Stimulated activated naive CD4-positive, alpha-beta T cell treated with Interleukin-2 at 50 U/mL for 16 hours (primary cell): ENCODE measurements around the gene SNX30.

Source experiments
- DNase-seq: peaks from one replicate; lab custom pipeline; 2025; lab: John Stamatoyannopoulos, UW

SNX30 gene

DNA sequence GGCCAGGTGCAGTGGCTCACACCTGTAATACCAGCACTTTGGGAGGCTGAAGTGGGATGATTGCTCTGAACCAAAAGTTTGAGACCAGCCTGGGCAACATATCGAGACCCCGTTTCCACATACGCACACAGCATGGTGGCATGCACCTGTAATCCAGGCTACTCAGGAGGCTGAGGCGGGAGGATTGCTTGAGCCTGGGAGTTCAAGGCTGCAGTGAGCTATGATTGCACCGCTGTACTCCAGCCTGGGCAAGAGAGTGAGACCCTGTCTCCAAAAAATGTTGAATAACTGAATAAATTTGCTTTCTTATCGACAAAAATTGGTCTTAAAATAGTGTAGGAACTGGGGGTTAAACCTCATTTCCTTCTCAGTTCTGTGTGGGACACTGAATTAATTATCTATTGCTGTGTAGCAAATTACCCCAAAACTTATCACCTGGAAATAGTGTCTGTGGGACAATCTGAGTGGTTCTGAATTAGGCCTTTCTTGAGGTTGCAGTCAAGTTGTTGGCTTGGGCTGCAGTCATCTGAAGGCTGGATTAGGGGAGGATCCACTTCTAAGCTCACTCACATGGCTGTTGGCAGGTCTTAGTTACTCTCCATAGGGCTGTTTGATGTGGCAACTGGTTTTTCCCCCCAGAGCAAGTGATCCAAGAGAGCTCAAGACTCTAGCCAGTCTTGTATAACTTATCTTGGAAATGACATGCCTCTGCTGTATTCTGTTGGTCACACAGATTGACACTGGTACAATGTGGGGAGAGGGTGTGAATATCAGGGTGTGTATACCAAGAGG is 2.0 kb downstream of the SNX30 start:
- no peak for DNase-seq

DNA sequence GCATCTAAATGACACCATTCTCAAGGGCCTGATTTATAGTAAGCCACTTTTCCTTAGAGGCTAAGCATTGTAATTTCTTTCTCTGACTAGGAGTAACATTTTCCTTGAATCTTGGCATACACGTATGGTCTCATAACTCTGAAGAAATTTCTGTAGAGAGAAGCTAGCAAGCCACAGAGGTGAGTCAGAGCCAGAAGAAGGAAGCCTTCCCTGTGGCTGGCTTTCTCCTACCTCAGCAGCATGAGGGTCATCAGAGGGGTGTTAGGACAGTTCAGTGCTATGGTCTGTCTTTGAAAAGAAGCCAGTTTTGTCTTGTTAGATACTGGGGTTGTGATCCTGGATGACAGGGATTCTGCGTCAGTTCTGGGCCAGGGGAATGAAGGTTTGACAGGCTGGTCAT is 3.2 kb downstream of the SNX30 start:
- DNase-seq = no peak

DNA sequence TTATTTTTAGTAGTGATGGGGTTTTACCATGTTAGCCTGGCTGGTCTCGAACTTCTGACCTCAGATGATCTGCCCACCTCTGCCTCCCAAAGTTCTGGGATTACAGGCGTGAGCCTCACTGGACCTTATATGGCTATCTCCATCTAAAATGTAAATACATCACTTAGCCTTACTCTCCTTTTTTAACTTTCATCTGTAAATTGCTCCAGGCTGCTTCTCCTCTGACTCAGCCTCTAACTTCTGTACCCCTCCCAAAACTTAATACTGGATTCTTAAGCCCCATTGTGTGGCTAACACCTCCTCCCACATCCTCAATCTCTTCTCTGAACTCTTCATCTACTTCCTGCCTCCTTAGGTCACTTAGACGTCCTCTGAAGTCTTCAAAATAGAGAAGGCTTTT is 4.0 kb downstream of the SNX30 start:
- DNase-seq = peak; percentile 2

DNA sequence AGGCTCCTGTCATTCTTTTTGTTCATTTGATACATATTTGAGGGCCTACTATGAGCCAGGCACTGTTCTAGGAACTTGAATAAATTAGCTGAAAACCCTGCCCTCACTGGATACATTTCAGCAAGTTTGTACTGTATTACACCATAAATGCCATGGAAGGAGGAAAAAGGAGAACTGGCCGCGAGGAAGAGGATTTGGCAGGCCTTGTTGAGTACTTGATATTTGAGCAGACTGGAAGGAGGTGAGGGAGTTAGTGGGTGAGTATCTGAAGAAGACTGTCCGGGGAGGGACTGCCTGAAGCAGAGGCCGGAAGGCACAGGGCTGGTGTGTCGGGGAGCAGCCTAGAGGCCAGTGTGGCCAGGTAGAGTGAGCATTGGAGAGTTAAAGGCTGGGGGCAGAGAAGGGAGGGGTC is 4.5 kb downstream of the SNX30 start:
- no peak for DNase-seq

DNA sequence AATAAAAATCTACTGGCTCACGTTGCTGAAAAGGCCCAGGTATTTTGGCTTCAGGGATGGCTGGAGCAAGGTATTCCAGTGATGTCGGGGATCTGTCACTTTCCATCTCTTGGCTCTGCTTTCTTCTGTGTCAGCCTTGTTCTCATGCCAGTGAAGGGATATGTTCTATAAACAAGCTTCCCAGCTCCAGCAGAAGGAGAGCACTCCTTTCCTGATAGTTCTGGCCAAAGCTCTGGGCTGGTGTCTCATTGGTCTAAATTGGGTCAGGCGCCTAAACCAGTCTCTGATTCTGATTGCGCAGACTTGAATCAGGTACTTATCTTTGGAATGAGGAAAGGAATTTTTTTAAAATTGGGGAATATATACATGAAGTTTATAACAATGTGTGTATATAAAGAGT is 5.1 kb downstream of the SNX30 start:
- DNase-seq = no peak

DNA sequence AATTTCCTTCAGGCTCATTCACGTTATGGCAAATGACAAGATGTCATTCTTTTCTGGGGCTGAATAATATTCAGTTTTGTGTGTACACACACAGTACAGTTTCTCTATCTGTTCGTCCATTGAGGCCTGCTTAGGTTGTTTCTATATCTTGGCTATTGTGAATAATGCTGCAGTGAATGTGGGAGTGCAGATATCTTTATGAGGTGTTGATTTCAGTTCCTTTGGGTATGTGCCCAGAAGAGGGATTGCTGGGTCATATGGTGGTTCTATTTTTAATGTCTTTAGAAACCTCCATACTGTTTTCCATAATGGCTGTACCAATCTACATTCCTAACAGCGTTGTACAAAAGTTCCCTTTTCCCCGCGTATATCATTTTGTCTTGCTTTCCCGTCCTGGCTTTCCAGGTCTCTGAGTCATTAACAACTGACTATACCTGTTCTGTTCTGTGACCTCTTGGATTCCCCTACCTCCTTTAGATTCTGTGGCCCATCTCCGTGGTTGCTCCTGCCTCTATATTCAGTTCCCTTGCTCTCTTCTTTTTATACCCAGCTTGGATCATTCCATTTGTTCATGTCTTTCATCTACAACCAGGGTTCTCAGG is 6.8 kb downstream of the SNX30 start:
- DNase-seq = no peak

DNA sequence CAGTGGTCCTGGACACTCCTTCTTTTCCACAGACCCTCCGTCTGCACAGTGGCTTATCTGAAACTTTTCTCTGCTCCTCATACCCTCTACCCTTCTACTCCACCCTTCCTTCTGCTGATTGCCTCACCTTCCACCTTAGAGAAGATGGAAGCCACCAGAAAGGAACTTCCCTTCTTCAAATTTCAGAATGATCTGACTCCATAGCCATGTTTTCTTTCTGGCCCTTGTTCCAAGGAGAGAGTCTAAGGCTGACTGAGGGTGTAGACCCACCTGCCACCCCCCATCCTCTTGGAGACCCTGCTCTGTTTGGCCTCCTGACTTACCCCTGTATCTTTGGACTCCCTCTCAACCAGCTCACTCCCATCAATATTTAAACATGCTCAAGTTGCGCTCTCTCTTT is 7.4 kb downstream of the SNX30 start:
- no peak for DNase-seq

DNA sequence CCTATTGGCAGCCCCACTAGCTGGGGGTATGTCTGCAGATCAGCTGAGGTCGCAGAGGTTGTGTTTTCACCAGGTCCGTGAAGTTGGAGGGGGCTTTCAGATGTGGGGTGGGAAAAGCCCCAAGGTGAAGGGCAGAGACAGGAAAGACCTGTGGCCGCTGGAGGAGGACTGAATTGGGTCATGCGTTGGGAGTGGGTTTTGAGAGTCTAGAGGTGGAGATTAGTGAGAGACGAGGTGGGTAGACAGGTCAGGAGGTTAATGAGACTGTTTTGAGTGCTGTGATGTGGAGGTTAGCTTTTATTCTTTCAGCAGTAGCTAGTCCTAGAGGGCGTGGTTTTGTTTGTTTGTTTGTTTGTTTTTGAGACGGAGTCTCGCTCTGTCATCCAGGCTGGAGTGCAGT is 10.3 kb downstream of the SNX30 start:
- DNase-seq = no peak

DNA sequence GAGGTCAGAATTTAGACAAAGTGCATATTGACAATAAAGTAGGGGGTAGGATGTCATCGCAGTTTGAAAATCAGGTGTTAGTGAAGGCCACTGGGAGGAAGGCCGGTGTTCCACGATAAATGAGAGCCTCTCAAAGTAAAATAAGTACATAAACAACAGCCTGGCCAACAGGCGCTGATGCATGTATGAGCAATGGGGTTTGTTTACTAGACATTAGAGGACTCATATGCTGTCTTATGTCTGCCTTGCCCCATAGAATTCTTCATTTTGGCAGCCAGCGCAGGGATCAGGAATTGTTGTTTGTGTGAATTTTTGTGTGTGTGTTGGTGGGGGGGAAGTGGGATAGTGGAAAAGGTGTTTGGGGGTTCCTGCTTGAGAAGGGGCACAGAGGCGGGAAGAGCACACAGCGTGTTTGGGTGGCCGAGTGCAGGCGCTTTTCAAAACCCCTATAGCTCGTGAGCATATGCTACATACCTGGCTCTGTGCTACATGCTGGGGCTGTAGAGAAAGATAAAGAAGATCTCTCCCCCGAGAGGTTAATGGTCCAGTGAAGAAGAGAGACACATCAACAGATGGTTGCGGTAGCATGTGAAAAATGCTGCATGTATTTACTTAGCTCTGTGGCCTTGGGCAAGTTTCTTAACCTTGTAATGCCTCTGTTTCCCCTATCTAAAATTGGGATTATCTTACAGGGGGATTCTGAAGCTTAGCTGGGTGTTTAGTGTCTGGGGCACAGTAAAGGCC is 11.5 kb downstream of the SNX30 start:
- no peak for DNase-seq

DNA sequence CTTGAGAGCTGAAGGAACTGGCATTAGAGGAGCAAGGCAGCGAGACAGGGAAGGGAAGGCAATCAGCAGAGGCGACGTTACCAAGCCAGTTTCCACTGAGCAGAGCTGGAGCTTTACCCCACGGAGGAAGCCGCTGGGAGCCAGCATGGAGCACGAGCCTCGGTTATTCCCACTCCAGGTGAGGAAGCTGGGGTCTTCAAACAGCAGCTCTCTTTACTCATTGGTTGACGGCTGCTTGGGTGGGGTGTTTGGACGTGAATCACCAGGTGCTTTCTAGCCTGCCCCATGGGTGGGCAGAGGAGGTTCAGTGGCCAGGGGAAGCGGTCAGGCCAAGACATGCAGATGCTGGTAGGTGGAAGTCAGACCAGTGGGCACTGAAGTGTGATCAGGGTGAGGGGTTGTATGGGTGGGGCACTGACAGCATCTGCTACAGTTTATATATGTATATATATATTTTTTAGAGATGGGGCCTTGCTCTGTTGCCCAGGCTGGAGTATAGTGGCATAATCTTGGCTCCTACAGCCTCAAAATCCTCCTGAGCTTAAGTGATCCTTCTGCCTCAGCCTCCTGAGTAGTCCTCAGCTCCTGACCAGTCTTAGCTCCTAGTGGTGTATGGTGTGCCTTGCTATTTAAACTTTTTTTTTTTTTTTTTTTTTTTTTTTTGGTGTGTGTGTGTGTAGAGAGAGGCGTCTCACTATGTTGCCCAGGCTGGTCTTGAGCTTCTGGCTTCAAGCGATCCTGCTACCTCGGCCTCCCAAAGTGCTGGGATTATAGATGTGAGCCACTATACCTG is 12.4 kb downstream of the SNX30 start:
- DNase-seq = no peak

DNA sequence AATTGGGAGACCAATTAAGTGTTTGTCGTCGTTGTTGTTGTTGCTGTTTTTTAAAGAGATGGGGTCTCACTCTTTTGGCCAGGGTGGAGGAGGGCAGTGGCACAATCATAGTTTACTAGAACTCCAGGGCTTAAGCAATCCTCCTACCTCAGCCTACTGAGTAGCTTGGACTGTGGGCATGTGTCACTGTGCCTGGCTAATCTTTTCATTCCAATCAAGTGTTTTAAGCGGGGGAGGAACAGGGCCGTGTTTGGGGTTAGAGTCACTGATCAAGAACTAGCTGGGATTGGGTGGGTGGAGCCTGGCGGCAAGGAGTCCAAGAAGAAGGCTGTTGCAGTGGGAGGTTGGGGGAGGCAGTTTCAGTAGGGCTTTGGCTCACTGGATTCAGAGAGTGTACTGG is 13.8 kb downstream of the SNX30 start:
- no peak for DNase-seq

DNA sequence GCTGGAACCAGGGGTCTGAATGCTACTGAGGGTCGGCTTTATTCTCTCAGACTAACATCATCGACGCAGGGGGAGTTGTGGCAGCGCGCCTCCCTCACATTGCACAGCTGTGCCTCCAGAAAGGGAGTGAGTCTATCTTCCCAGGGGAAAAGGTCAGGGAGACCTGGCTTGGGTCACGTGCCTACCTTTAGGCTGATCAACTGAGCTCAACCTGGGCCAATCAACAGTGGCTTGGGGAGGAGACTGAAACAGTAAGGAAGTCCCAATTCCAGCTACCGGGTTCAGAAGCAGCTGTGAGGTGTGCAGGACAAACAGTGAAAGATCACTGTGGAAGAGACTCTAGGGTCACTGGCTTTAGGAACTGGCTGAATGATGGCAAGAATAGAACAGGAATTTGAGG is 14.3 kb downstream of the SNX30 start:
- DNase-seq = no peak

DNA sequence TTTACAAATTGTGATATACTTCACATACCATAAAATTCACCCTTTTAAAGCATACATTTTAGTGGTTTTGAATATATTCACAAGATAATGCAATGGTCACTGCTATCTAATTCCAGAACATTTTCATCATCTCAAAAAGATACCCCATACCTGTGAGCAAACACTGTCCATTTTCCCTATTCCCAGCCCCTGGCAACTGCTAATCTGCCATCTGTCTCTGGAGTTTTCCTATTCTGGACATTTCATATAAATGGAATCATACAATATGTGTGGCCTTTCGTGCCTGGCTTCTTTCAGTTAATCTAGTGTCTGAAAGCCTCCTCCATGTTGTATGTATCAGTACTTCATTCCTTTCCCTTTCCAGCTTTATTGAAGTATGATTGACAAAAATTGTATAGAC is 14.7 kb downstream of the SNX30 start:
- DNase-seq = no peak

DNA sequence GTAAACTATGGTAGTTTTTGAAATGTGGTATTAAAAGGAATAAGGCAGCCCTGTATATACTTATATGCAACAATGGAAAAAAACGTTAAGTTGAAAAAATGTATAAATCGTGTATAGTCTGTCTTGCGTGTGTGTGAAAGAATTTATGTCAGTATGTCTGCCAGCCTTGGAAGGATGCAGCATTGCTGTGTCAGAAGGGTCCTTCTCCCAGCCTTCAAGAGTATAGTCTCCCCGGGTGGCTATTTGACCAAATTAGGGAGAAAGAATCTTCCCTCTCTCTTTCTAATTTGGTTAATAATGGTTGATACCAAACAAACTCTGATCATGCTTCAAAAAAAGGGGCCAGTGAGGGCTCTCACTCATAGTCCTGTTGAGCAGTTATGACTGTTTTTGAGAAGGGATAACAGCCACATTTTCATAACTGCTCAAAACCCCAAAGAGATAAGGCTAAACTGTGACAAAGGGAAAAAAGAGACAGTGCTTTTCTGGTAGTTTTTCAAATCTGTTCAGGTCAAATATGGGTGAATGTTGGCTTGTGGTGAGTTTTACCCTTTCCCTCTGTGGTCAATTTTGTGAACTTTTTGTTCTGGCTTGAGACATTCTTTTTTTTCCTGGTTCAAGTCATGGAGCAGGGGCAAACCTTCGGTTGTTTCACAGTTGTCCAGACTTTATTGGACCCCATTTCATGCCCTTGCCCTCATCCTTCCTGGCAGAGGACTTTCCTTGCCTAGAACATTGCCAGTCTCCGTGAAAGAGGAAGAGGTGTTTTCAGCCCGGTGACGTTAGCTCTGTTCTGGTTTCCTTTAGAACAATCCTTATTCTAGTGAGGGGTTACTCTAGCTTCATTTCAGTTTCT is 21.0 kb downstream of the SNX30 start:
- DNase-seq = no peak

DNA sequence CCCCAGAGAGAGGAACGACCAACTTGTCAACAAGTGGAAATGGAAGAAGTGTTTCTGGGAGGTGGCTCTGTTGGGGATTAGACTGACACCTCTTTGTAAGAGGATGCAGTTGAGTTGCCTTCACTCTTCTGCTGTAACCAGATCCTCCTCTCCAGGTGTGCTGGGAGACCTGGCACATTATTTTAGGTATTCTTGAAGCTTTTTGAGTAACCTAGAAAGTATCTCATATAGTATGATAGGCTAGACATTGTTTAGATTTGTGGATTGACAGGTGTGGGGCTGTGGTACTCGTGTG is 21.6 kb downstream of the SNX30 start:
- no peak for DNase-seq

DNA sequence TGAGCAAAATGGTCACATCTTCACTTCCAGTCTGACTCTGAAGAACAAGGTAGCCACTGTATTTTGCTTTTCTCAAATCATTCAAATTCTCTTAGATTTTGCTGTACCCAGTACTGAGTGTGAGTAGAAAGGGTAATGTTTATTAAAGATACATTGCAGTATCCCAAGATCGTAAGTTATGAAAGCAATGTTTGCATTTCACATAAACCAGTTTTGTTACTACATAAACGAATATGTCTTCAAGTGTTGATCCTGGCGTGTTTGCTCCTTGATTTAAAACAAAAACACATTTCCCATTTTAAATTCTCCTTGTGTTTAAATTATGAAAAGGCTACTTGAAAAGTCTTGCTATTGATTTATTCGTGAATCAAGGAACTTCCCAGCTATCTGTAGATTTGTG is 22.0 kb downstream of the SNX30 start:
- no peak for DNase-seq

DNA sequence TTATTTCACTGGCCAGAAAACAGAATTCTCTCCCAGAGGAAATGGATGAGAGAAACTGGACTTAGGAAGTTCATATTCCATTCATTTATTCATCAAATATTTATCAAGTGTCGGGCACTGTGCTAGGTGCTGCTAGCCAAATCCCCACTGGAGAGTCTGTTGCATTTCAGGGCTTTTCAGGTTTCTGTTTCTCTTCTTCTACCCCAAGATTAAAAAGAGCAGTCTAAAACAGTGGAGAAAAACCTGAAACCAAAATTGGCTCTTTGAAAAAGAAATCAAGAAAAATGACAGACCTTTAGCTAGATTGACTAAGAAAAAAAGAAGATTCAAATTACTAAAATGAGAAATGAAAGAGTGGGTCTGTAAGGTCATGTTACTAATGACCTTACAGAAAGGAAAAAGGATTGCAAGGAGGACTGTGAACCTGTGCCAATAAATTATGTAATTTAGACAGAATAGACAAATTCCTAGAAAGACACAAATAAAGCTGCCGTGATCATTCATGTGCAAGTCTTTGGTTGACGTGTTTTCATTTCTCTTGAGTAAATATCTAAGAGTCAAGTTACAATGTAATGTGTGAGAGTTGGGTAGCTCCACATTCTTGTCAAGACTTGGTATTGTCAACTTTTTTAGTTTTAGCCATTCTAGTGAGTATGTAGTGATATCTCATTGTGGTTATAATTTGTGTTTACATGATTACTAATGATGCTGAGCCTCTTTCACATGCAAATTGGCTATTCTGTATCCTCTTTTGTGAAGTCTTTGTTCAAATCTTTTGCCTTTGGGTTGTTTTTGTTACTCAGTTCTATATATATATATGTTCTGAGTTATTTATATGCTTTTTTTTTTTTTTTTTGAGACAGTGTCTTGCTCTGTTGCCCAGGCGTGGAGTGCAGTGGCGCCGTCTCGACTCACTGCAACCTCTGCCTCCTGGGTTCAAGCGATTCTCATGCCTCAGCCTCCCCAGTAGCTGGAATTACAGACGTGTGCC is 23.7 kb downstream of the SNX30 start:
- no peak for DNase-seq

DNA sequence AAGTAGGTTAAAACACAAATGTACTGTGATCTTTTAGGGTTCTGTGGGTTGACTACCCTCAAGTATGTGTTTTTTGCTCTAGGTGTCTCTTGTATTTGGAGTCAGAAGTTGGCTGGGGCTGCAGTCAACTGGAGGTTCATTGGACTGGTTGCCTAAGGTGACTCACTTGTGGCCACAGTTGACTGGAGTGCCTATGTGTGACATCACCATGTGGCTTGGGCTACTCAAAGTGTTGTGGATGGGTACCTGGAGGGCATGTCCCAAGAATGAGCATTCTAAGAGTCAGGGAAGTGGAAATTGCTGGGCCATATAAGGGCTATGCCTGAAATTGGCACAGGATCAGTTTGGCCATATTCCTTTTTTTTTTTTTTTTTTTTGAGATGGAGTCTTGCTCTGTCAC is 27.4 kb downstream of the SNX30 start:
- DNase-seq = no peak

DNA sequence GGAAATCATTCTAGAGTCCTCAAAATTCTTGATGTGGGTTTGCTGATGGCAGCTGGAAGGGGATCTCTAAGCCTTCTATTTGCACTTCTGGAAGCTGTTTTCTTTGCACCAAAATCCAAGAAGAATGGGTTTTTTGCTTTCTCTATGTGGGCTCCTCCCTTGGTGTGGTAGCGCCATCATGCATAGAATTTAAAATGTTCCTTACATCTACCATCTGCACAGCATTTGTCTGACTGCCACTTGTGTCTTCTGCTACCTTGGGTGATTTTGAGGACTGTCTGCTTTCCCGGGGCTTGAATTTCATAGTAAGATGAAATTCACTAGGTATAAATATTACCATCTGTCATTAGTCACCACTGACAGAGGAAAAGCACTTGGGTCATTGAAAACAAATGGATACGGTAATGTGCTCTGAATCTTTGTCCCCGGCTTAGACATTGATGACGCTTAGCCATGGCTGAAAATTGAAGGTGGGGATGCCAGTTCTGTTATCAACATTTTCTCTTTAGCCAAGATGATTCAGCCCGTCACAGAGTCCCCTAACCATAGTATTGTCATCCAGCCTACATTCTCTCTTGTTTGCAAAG is 30.0 kb downstream of the SNX30 start:
- no peak for DNase-seq

DNA sequence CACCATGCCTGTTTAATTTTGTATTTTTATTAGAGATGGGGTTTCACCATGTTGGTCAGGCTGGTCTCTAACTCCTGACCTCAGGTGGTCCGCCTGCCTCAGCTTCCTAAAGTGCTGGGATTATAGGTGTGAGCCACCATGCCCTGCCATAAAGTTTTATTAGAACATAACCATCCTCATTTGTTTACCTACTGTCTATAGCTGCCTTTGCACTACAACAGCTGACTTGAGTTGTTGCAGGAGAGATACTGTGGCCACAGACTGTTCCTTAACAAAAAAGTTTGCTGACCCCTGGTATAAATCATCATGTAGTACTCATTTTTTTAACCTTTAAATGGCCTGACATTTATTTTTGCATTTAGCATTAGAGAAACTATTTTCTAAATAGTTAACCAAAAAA is 31.7 kb downstream of the SNX30 start:
- no peak for DNase-seq
